Upper lobe of right lung (tissue), 1 donor: Measurements from ENCODE around the gene PDZD8. TPM values are rescaled to one million over a fixed set of nuclear protein-coding genes. Genes with fewer than 3 reads are reported as not detected.

Experiments
- ATAC-seq: fragments of 200-7000 bp; cut with Tn5 transposase; one replicate; pipeline ENCODE4 v1.9.1; 2020; ENCODE audit warnings: mild to moderate bottlenecking, moderate library complexity
- DNase-seq: peaks from one replicate; pipeline ENCODE4 v3.0.0-alpha.2; 2020
- H3K27ac ChIP-seq: fragments of 200-600 bp; one replicate; pipeline ENCODE4 v1.8.0; 2022
- H3K27me3 ChIP-seq: fragments of 200-600 bp; one replicate; pipeline ENCODE4 v1.8.0; 2022; ENCODE audit warnings: mild to moderate bottlenecking
- H3K36me3 ChIP-seq: fragments of 200-600 bp; one replicate; pipeline ENCODE4 v1.8.0; 2022
- H3K4me1 ChIP-seq: fragments of 200-600 bp; one replicate; pipeline ENCODE4 v1.8.0; 2022
- H3K4me3 ChIP-seq: fragments of 200-600 bp; one replicate; pipeline ENCODE4 v1.8.0; 2022; ENCODE audit warnings: mild to moderate bottlenecking
- H3K9me3 ChIP-seq: fragments of 200-600 bp; one replicate; pipeline ENCODE4 v1.8.0; 2022
- CTCF ChIP-seq: fragments of 200-600 bp; IDR thresholded peaks from one replicate; pipeline ENCODE4 v1.8.0; 2022; ENCODE audit warnings: antibody characterized with exemption
- intact Hi-C: fragments of 100-400 bp; cut with DNase I; formaldehyde crosslinking; loops from one replicate; pipeline ENCODE4 v1.11.0; 2022
- total RNA-seq: library from RNA; stranded (reverse); fragmentation: NEBNext Ultra II Directional; extraction: Animal tissue kit (Norgen Biotek cat#: 25700); gene quantifications from one replicate; pipeline ENCODE4 v1.2.1, GENCODE V29; 2021
- donor health status: DM: no; HTN: yes; CAD: no; lungs with severe emphysema.

Gene PDZD8
- total RNA-seq, 1 donor from 2014 or later = 38.7 TPM

- no peak for DNase-seq
- no peak overlapping the region for H3K27ac ChIP-seq
- intact Hi-C loops = no loop called here
- ATAC-seq = no peak
- peaks cover 19% of the 10 kb centered on the region for H3K27me3 ChIP-seq
- no peaks in the 10 kb centered on the region for H3K9me3 ChIP-seq
- TF ChIP-seq CTCF = no peak
- H3K36me3 ChIP-seq = no peaks in the 10 kb centered on the region
- no peaks in the 10 kb centered on the region for H3K4me1 ChIP-seq
- H3K4me3 ChIP-seq = no peak overlapping the region
These were observed 124.8 kb downstream of the PDZD8 start for GRCh38 chr10:117250411-117250810.

GRCh38 chr10:117249493-117250093, 125.6 kb downstream of the PDZD8 start:
- H3K27me3 ChIP-seq = peaks cover 20% of the 10 kb centered on the region
- no peak overlapping the region for H3K27ac ChIP-seq
- H3K9me3 ChIP-seq = no peaks in the 10 kb centered on the region
- TF ChIP-seq CTCF = no peak
- intact Hi-C loops = no loop called here
- ATAC-seq (no peak), DNase-seq (no peak)
- H3K4me3 ChIP-seq = no peak overlapping the region
- no peaks in the 10 kb centered on the region for H3K4me1 ChIP-seq
- no peaks in the 10 kb centered on the region for H3K36me3 ChIP-seq

GRCh38 chr10:117248750-117249465, 126.3 kb downstream of the PDZD8 start:
- H3K27me3 ChIP-seq = peaks cover 26% of the 10 kb centered on the region
- no peak overlapping the region for H3K4me3 ChIP-seq
- no peaks in the 10 kb centered on the region for H3K36me3 ChIP-seq
- ATAC-seq (no peak), DNase-seq (no peak)
- intact Hi-C loops = no loop called here
- no peak for TF ChIP-seq CTCF
- no peaks in the 10 kb centered on the region for H3K4me1 ChIP-seq
- no peak overlapping the region for H3K27ac ChIP-seq
- no peaks in the 10 kb centered on the region for H3K9me3 ChIP-seq

- no peaks in the 10 kb centered on the region for H3K36me3 ChIP-seq
- DNase-seq (no peak), ATAC-seq (no peak)
- H3K4me3 ChIP-seq = no peak overlapping the region
- TF ChIP-seq CTCF = no peak
- intact Hi-C loops = no loop called here
- H3K27ac ChIP-seq = no peak overlapping the region
- H3K4me1 ChIP-seq = no peaks in the 10 kb centered on the region
- H3K27me3 ChIP-seq = peaks cover 35% of the 10 kb centered on the region
- no peaks in the 10 kb centered on the region for H3K9me3 ChIP-seq
These were observed 128.1 kb downstream of the PDZD8 start for GRCh38 chr10:117246997-117247671.

- intact Hi-C loops = no loop called here
- H3K36me3 ChIP-seq = no peaks in the 10 kb centered on the region
- H3K27me3 ChIP-seq = peaks cover 48% of the 10 kb centered on the region
- DNase-seq = no peak
- TF ChIP-seq CTCF = no peak
- H3K4me3 ChIP-seq = no peak overlapping the region
- H3K27ac ChIP-seq = no peak overlapping the region
- no peaks in the 10 kb centered on the region for H3K4me1 ChIP-seq
- no peaks in the 10 kb centered on the region for H3K9me3 ChIP-seq
- no peak for ATAC-seq
These were observed 132.8 kb downstream of the PDZD8 start for GRCh38 chr10:117242463-117242832.
